Gastrocnemius medialis (tissue), 4 donors: ENCODE results near the gene PHF14. TPM values are rescaled to one million over a fixed set of nuclear protein-coding genes. Genes with fewer than 3 reads are reported as not detected.

Source experiments
- ATAC-seq, 2 donors: fragments of 150-250 bp; one replicate each; pipeline ENCODE4 v1.9.1; 2016
- DNase-seq, 2 donors: peaks; one replicate each; pipeline ENCODE4 v3.0.0-alpha.2; 2019
- H3K27ac ChIP-seq, 4 donors: fragments of 200-600 bp; sonication (generic); 1 replicate in 1 of 4; 2 replicates in 3 of 4; pipeline ENCODE4 v1.5.1; 2016 to 2018; ENCODE audit warnings: mild to moderate bottlenecking in 2 of 4, moderate library complexity in 1 of 4
- H3K27me3 ChIP-seq, 3 donors: fragments of 200-600 bp; sonication (generic) in 2 of 3; 1 replicate in 1 of 3; 2 replicates in 2 of 3; pipeline versions ENCODE4 v1.5.1 to v1.6.0; 2016 to 2019; ENCODE audit warnings: mild to moderate bottlenecking in 1 of 3, moderate library complexity in 1 of 3
- H3K36me3 ChIP-seq, 2 donors: fragments of 200-600 bp; sonication (generic) in 1 of 2; one replicate each; pipeline ENCODE4 v1.5.1; 2017 to 2018
- H3K4me1 ChIP-seq, 2 donors: fragments of 200-600 bp; sonication (generic) in 1 of 2; one replicate each; pipeline ENCODE4 v1.5.1; 2016 to 2017; ENCODE audit warnings: mild to moderate bottlenecking in 2 of 2
- H3K4me3 ChIP-seq, 4 donors: fragments of 200-600 bp; sonication (generic) in 3 of 4; 1 replicate in 1 of 4; 2 replicates in 3 of 4; pipeline ENCODE4 v1.5.1; 2016 to 2019; ENCODE audit warnings: mild to moderate bottlenecking in 2 of 4
- H3K9me3 ChIP-seq, 3 donors: fragments of 200-600 bp; sonication (generic) in 2 of 3; 1 replicate in 1 of 3; 2 replicates in 2 of 3; pipeline ENCODE4 v1.5.1; 2016 to 2019
- POLR2A ChIP-seq, 2 donors: fragments of 450-650 bp; IDR thresholded peaks; one replicate each; pipeline ENCODE4 v1.6.1; 2017; ENCODE audit warnings: antibody characterized with exemption in 2 of 2, mild to moderate bottlenecking in 2 of 2, moderate library complexity in 2 of 2
- in situ Hi-C, 4 donors: fragments of 200-750 bp; cut with MboI; loops; one replicate each; pipeline versions ENCODE4 v1.15.0 to v1.8.0; 2017; ENCODE audit warnings: low sequenced_read_pairs in 4 of 4
- intact Hi-C: fragments of 100-400 bp; cut with DNase I; formaldehyde crosslinking; loops from one replicate; pipeline ENCODE4 v1.15.1; 2023; ENCODE audit warnings: low total_unique reads
- total RNA-seq, 4 donors: library from RNA; depleted of rRNA; stranded (reverse); fragments of >200 nt; gene quantifications; one replicate each; pipeline versions ENCODE4 v1.1.0 to v1.2.3, GENCODE V29; 2016
- TF ChIP-seq, protein P1 (sequence below), 5 experiments: fragments of 450-650 bp in 3 of 5; fragments of 200-600 bp in 2 of 5; sonication (generic) in 2 of 5; IDR thresholded peaks in 4 of 5; conservative IDR thresholded peaks in 1 of 5; 1 replicate in 4 of 5; 2 replicates in 1 of 5; pipeline ENCODE4 v1.5.1; 2016 to 2019; ENCODE audit warnings: antibody characterized with exemption in 5 of 5, mild to moderate bottlenecking in 3 of 5, moderate library complexity in 3 of 5

The PHF14 gene
- total RNA-seq, 4 donors from 2014 or later, result 8.9 to 24.7 (median 12.4) TPM

DNA sequence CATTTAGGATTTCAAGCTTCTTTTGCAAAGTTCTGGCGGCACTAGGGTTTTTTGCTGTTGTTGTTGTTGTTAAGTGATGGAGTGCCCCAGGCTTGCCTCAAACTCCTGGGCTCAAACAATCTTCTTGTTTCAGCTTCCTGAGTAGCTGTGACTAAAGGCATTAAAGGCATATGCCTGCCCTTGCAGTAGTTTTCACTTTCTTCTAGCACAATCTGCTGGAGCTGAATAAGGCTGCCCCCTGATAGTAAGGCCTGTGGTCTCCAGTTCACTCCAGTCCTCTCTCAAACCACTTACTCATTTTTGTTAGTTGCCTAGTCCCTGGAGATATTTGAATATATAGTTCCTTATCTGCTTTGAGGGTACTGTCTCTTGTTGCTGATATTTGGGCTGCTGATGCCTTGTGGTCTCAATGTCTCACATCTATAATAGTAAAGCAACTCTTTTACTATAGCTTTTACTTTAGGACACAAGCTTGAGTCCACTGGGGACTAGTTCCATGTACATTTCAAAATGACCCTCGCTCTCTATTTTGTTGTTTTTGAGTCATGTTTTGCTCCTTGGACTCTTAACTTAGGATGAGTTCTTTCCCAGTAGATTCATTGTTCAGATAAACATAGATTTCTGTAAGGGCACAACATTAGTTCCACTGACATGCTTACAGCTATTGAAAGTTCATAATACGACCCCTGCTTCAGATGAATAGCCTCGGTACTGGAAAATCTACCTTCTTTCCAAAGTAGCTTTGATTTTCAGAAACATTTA lies 25.5 kb downstream of the PHF14 start:
- Histone ChIP-seq H3K27ac (no peak overlapping the region), H3K4me3 (no peak overlapping the region), H3K4me1 (no peaks in the 10 kb centered on the region), H3K36me3 (peaks cover 0 to 6% of the 10 kb centered on the region in 2 donors), H3K27me3 (no peaks in the 10 kb centered on the region), H3K9me3 (no peaks in the 10 kb centered on the region)
- intact Hi-C loops, result no loop called here
- in situ Hi-C loops, result no loop called here
- DNase-seq (no peak), ATAC-seq (no peak)
- TF ChIP-seq POLR2A (IDR thresholded peaks at IDR 0.05), result no peak
- TF ChIP-seq, protein P1, sequence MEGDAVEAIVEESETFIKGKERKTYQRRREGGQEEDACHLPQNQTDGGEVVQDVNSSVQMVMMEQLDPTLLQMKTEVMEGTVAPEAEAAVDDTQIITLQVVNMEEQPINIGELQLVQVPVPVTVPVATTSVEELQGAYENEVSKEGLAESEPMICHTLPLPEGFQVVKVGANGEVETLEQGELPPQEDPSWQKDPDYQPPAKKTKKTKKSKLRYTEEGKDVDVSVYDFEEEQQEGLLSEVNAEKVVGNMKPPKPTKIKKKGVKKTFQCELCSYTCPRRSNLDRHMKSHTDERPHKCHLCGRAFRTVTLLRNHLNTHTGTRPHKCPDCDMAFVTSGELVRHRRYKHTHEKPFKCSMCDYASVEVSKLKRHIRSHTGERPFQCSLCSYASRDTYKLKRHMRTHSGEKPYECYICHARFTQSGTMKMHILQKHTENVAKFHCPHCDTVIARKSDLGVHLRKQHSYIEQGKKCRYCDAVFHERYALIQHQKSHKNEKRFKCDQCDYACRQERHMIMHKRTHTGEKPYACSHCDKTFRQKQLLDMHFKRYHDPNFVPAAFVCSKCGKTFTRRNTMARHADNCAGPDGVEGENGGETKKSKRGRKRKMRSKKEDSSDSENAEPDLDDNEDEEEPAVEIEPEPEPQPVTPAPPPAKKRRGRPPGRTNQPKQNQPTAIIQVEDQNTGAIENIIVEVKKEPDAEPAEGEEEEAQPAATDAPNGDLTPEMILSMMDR (IDR thresholded peaks at IDR 0.05 in 4 of 5, conservative IDR thresholded peaks at IDR 0.05 in 1 of 5), result no peak

DNA sequence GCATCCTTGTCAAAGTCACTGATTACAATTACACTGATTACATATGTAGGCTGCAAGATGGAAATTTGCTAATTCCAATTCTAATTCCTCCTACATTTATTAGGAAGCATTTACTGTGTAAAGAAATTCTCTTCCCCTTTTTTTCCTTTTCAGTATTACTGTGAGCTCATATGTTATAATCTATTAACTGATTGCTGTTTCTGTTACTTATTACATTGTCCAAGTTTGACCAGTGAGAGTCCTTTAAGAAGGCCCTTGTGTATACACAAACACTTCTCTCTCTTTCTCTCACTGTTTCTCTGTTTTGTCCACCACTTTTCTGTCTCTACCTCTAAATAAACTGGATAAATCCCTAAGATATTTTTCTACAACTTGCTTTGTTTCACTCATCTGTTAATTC lies 31.5 kb downstream of the PHF14 start:
- no peak overlapping the region for H3K27ac ChIP-seq
- no peak for TF ChIP-seq POLR2A (IDR thresholded peaks at IDR 0.05)
- ATAC-seq, result no peak
- DNase-seq, result no peak
- in situ Hi-C loops, result no loop called here
- H3K4me1 ChIP-seq, result no peaks in the 10 kb centered on the region
- intact Hi-C loops, result no loop called here
- no peaks in the 10 kb centered on the region for H3K36me3 ChIP-seq
- H3K27me3 ChIP-seq, result no peaks in the 10 kb centered on the region
- no peaks in the 10 kb centered on the region for H3K9me3 ChIP-seq
- no peak overlapping the region for H3K4me3 ChIP-seq

DNA sequence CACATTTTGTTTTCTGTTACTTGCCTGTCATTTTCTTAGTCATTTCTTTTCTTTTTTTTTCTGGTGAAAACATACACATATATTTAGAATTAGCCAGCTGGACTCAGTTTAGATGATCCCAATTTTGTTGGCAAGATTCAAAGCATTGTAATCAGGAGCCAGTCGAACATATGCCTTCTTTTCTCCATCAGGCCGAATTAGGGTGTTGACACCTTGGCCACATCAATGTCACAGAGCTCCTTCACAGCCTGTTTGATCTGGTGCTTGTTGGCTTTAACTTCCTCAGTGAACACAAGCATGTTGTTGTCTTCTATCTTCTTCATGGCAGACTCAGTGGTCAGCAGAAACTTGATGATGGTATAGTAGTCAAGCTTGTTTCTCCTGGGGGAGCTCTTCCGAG lies 32.6 kb downstream of the PHF14 start:
- DNase-seq, result no peak
- H3K4me1 ChIP-seq, result peaks cover 0 to 3% of the 10 kb centered on the region in 2 donors
- H3K9me3 ChIP-seq, result no peaks in the 10 kb centered on the region
- H3K36me3 ChIP-seq, result no peaks in the 10 kb centered on the region
- ATAC-seq, result no peak
- in situ Hi-C loops (no loop called here), intact Hi-C loops (no loop called here)
- TF ChIP-seq, protein P1 (IDR thresholded peaks at IDR 0.05 in 4 of 5, conservative IDR thresholded peaks at IDR 0.05 in 1 of 5), result no peak
- TF ChIP-seq POLR2A (IDR thresholded peaks at IDR 0.05), result no peak
- no peaks in the 10 kb centered on the region for H3K27me3 ChIP-seq
- no peak overlapping the region for H3K4me3 ChIP-seq
- H3K27ac ChIP-seq, result no peak overlapping the region

DNA sequence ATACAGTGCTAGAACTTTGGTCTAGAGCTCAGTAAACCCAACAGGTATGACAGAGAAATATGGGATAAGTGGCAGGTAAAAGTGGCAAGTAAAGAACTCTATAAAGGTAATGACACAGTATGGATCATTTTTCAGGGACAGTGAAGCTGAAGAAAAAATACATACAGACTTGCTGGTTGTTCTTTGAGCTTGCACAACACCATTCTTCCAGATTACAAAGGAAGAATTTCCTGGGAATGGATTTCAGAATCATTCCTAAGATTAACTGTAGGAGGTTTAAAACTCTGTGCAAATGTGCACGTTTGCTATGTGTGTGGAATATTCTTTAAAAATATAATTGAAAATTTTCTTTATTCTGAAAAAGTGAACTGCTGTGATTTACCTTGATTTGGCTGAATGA lies 36.0 kb downstream of the PHF14 start:
- no peak overlapping the region for H3K4me3 ChIP-seq
- no peaks in the 10 kb centered on the region for H3K9me3 ChIP-seq
- H3K36me3 ChIP-seq, result peaks cover 0 to 5% of the 10 kb centered on the region in 2 donors
- no peak for TF ChIP-seq POLR2A (IDR thresholded peaks at IDR 0.05)
- TF ChIP-seq, protein P1 (IDR thresholded peaks at IDR 0.05 in 4 of 5, conservative IDR thresholded peaks at IDR 0.05 in 1 of 5), result no peak
- H3K27me3 ChIP-seq, result no peaks in the 10 kb centered on the region
- ATAC-seq (no peak), DNase-seq (no peak)
- H3K4me1 ChIP-seq, result peaks cover 0 to 9% of the 10 kb centered on the region in 2 donors
- intact Hi-C loops (no loop called here), in situ Hi-C loops (no loop called here)
- no peak overlapping the region for H3K27ac ChIP-seq

DNA sequence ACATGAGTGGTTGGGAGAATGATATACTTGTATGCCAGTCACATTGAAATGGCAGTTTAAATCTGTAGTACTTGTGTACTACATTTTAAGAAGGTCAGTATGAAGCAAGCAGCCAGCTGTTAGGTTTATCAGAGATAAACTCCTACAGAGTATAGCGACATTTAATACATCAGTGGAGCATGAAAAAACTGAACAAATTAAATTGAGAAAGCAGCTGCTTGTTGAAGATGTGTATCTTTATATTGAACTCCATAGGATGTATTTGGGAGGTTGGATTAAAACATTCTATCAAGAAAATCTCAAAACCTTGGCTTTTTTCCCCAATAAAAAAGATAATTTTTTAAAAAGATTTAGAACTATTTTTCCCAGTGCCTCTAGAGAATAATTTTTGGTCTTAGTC lies 47.8 kb downstream of the PHF14 start:
- Histone ChIP-seq H3K27ac (no peak overlapping the region), H3K27me3 (no peaks in the 10 kb centered on the region), H3K4me3 (no peak overlapping the region), H3K9me3 (peaks cover 0 to 4% (median 0%) of the 10 kb centered on the region in 3 donors), H3K4me1 (no peaks in the 10 kb centered on the region), H3K36me3 (peaks cover 0 to 14% of the 10 kb centered on the region in 2 donors)
- no peak for TF ChIP-seq POLR2A (IDR thresholded peaks at IDR 0.05)
- TF ChIP-seq, protein P1 (IDR thresholded peaks at IDR 0.05 in 4 of 5, conservative IDR thresholded peaks at IDR 0.05 in 1 of 5), result no peak
- ATAC-seq, result no peak
- in situ Hi-C loops, result no loop called here
- intact Hi-C loops, result no loop called here
- DNase-seq, result no peak
